HG02642 (cell line): ENCODE data around the gene HNRNPUL2.

Experiments
- ATAC-seq: cut with Tn5 transposase; IDR thresholded peaks from one replicate; pipeline ENCODE4 v1.9.1; 2021; ENCODE audit warnings: mild to moderate bottlenecking; ENCODE audit not compliant: unreplicated experiment, poor library complexity

The HNRNPUL2 gene

GRCh38 chr11:62671608-62672389 is 55.5 kb downstream of the HNRNPUL2 start, which contains the start of the genes LBHD1 and UQCC3:
Gene LBHD1 (minus strand): TSS chr11:62672267. CDS start chr11:62670031, 2,236 bp downstream.
Gene UQCC3 (plus strand): TSS chr11:62671673. CDS start chr11:62671746, 73 bp downstream.
- ATAC-seq = peak; percentile 61

DNA sequence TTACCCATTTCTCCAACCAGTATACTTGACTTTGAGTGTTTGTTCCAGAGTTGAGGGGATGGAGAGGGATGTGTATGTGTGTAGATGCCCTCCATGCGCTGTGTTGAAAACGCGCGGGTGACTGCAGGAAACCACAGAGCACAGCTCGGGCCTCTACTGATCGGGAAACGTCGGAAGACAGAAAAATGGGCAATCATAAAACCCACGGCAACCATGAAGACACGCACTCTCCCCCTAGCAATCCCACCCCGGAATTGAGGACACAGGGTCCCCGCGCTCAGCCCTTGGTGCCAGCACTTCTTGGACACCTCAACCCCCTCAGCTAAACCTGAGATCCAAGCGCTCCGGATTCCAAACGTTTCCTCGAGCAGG is 56.0 kb downstream of the HNRNPUL2 start:
- ATAC-seq = peak; percentile 12

- ATAC-seq = no peak
Measured at GRCh38 chr11:62669420-62670161, 57.7 kb downstream of the HNRNPUL2 start.

GRCh38 chr11:62667460-62667859 is 59.8 kb downstream of the HNRNPUL2 start:
- no peak for ATAC-seq

DNA sequence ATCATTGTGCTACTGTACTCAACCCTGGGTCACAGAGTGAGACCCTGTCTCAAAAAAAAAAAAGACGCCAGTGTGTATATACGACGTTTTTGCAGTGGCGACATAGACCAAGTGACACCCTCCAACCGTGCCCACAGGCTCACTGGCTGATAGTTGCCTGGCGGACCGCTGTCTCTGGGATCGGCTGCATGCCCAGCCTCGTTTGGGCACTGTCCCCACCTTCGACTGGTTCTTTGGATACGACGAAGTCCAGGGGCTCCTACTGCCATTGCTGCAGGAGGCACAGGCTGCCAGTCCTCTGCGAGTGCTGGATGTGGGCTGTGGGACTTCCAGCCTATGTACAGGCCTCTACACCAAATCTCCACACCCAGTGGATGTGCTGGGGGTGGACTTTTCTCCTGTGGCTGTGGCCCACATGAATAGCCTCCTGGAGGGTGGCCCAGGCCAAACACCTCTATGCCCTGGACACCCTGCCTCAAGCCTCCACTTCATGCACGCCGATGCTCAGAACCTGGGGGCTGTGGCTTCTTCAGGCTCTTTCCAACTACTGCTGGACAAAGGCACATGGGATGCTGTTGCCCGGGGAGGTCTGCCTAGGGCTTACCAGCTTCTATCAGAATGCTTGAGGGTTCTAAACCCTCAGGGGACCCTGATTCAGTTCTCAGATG is 60.9 kb downstream of the HNRNPUL2 start:
- ATAC-seq = no peak

DNA sequence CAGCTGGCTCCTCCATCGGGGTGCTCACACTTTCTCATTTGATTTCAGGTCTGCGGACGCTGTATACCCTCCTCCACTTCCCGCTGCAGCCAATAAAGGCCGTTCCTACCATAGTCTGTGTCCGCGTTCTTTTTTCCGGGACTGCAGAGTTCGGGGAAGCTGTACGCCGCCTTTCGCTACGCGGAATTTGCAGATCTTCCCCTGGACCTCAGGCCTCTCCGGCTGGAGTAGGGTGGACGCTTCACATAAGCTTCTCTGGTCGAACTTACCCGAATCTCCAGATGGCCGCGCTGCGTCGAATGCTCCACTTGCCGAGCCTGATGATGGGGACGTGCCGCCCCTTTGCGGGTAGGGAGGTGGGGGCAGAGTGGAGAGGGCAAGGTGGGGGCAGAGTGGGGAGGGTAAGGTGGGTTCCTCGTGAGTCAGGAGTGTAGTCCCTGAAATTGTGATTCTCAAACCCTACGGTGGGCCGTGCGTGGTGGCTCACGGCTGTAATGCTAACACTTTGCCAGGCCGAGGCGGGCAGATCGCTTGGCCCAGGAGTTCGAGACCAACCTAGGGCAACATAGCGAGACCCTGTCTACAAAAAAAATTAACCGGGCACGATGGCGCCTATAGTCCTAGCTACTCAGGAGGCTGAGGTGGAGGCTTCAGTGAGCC is 61.5 kb downstream of the HNRNPUL2 start:
- peak; percentile 20 for ATAC-seq

DNA sequence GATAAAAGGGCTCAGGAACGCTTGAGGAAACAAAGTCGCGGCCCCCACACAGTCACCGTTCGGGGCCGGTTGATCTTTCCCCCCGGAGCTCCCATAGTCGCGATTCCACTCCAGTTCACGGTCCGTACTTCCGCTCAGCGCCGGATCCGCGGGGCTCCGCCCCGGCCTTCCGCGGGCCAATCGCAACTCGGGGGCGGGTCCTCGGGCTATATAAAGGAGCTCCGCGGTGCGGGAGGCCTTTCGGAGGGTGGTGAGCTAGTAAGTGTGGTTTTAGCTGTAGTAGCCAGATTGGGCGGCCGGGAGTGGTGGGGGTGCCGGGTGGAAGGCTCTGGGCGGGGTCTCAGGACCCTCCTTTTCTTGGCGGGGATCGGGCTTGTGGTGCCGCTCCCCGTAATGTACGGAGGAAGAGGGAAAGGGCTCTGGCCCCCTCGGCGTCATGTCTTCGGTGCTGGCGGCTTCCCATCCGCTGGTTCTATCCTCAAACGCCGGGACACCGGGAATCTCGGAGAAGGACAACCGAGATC is 62.1 kb downstream of the HNRNPUL2 start, which contains the start of the genes C11orf98 and CSKMT:
Gene C11orf98, minus strand, starts transcription at position 136 of the 524 bp plus-strand sequence. Its CDS starts 41 bp downstream, at position 95.
Gene CSKMT, plus strand, starts transcription at position 238 of the 524 bp plus-strand sequence. CDS start 568 bp downstream, outside the sequence.
- ATAC-seq = peak; percentile 87

DNA sequence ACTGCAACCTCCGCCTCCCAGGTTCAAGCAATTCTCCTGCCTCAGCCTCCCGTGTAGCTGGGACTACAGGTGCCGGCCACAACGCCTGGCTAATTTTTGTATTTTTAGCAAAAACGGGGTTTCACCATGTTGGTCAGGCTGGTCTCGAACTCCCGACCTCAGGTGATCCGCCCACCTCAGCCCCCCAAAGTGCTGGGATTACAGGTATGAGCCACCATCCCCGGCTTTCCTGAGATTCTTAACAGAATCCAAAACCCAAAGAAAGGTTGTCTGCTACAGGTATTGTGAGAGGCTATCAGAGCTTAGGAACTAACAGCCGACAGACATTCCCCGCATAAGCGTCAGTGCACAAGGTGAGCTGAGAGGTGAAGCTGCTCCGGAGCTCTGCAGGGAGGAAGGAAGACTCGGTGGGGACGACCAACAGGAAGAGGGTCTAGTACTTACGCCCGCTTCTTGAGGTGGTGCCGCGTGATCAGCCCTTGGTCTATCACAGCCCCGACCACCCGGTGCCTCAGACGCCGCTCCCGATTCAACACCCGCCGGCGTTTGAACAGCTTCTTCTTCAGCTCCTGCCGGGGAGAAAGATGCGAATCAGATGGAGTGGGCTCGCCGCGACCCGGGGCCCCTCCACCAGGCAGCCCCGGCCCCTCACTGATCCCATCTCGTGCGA is 62.7 kb downstream of the HNRNPUL2 start:
- ATAC-seq = peak; percentile 30
